NB4 (cell line): Measurements from ENCODE around the gene SMYD2.
A peak's percentile ranks its signal among the peaks of the same experiment; 100 is the strongest.

ENCODE experiments used
- DNase-seq: peaks from one replicate; pipeline ENCODE4 v3.0.0; 2010; ENCODE audit warnings: low read depth
- H3K4me3 ChIP-seq: one replicate; pipeline ENCODE4 v1.5.1; 2011; ENCODE audit warnings: mild to moderate bottlenecking, low read depth, low read length, moderate library complexity
- MAX ChIP-seq: IDR thresholded peaks from 2 replicates; pipeline ENCODE4 v1.6.1; 2011; ENCODE audit warnings: low read depth, low read length
- MYC ChIP-seq: IDR thresholded peaks from 2 replicates; pipeline ENCODE4 v1.6.1; 2011; ENCODE audit warnings: low read depth, low read length
- POLR2A ChIP-seq: IDR thresholded peaks from 2 replicates; pipeline ENCODE4 v1.6.1; 2011; ENCODE audit warnings: mild to moderate bottlenecking; ENCODE audit not compliant: insufficient read length; ENCODE audit errors: extremely low read depth
- TF ChIP-seq, protein P1 (sequence below): IDR thresholded peaks from one replicate; pipeline ENCODE4 v1.5.1; 2012; ENCODE audit warnings: low read depth, low read length

The SMYD2 gene

DNA sequence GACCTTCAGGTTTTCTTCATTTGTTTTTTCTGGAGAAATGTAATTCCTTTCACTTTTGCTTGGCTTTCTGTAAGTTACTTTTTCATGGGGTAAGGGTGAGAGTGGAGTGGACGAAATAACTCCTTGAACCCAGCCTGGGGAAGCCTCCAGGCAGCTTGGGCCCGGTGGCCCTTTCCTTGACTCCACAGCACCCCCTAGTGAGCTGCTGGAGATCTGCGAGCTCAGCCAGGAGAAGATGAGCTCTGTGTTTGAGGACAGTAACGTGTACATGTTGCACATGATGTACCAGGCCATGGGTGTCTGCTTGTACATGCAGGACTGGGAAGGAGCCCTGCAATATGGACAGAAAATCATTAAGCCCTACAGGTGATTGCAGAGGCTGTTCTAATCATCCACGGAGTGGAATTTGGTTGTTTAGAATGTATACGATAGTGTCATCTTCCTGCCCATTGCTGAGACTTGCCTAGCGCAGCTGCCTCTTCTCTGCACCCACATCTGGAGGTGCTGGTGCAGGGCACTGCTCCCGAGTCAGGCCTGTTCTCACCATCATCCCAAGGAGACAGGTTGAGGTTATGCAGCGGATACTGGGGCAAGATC, 51.0 kb downstream of the SMYD2 start:
- TF ChIP-seq, protein P1, sequence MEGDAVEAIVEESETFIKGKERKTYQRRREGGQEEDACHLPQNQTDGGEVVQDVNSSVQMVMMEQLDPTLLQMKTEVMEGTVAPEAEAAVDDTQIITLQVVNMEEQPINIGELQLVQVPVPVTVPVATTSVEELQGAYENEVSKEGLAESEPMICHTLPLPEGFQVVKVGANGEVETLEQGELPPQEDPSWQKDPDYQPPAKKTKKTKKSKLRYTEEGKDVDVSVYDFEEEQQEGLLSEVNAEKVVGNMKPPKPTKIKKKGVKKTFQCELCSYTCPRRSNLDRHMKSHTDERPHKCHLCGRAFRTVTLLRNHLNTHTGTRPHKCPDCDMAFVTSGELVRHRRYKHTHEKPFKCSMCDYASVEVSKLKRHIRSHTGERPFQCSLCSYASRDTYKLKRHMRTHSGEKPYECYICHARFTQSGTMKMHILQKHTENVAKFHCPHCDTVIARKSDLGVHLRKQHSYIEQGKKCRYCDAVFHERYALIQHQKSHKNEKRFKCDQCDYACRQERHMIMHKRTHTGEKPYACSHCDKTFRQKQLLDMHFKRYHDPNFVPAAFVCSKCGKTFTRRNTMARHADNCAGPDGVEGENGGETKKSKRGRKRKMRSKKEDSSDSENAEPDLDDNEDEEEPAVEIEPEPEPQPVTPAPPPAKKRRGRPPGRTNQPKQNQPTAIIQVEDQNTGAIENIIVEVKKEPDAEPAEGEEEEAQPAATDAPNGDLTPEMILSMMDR = peak; percentile 90
- TF ChIP-seq MYC = no peak
- no peak overlapping the region for H3K4me3 ChIP-seq
- peak; percentile 62 for DNase-seq

GRCh38 chr1:214332946-214333798, 52.2 kb downstream of the SMYD2 start:
- TF ChIP-seq, protein P1 = peak; percentile 86
- no peak for TF ChIP-seq POLR2A
- no peak for TF ChIP-seq MYC
- no peak for TF ChIP-seq MAX
- H3K4me3 ChIP-seq = no peak overlapping the region
- peak; percentile 54 for DNase-seq

DNA sequence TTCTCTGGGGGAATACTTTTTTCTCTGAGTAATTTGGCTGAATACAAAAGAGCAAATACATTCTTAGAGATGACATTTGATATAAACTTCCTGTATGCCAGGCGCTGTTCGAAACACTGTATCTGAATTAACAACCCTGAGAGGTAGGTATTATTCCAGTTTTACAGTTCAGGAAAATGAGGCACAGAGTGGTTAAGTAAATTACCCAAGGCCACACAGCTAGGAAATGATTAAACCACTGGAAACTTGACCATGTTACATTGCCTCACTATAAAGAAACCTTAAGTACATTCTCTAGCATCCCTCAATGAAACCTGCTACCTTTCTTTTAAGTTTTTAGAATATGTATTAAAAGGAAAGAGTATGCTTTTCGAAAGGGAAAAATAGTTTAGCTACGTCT, 54.6 kb downstream of the SMYD2 start:
- no peak for DNase-seq
- no peak overlapping the region for H3K4me3 ChIP-seq
- TF ChIP-seq POLR2A = no peak
- TF ChIP-seq, protein P1 = no peak
- no peak for TF ChIP-seq MAX
- no peak for TF ChIP-seq MYC

DNA sequence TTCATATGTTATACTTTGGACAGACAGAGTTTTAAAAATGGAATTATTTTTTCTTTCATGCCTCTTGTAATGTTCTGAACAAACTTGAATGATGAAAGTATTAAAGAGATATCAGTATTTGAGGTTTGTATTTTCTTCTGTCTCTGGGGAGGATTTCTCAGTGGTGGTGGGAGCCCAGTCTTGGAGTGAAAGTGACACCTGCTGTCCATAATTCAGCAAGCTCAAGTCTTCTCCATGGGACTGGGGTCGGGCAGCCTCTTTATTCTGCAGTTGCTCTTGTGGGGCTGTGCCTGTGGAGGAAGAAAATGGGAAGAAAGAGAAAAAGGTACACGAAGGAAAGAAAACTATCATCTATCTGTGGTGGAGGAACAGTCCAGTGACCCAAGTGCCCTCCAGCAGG, 56.1 kb downstream of the SMYD2 start:
- no peak for DNase-seq
- TF ChIP-seq, protein P1 = no peak
- TF ChIP-seq MYC = no peak
- no peak for TF ChIP-seq MAX
- TF ChIP-seq POLR2A = no peak
- no peak overlapping the region for H3K4me3 ChIP-seq

DNA sequence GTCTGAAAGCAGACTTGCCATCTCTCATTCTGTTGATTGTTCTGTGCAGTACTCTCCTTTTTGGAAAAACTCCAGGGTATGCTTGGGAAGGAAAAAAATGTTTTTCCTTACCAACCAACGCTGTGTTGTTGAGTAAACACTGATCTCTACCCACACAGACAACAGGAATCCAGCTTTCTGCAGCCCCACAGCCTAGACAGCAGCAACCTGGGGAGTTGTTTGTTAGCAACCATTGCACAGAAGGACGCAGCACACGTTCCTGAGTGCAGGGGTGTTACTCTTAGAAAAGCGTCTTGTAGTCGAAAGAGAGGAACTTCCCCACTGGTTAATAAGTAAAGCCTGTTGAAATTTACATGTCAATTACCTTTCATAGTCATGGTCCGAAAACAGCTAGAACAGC, 56.6 kb downstream of the SMYD2 start:
- DNase-seq = no peak
- TF ChIP-seq MYC = no peak
- TF ChIP-seq, protein P1 = no peak
- H3K4me3 ChIP-seq = no peak overlapping the region

DNA sequence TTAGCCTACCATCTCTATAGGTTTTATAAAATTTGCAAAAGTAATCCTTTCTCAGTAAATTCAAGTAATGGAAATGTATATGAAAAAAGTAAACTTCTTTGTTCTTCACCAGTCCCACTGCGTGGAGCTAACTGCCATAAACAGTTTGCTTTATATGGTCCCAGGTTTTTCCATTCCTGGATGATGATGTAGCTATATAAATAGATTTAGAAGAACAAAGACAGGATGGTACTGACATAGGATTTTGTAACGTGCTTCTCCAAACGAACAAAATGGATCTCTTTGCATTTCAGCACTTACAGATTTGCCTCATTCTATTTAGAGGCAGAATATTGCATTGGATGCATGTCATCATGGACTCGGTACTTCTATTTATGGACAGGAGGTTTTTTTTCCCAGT, 57.3 kb downstream of the SMYD2 start:
- H3K4me3 ChIP-seq = no peak overlapping the region
- no peak for DNase-seq
- TF ChIP-seq MAX (no peak), POLR2A (no peak), MYC (no peak)
- TF ChIP-seq, protein P1 = no peak
